Activated naive CD8-positive, alpha-beta T cell treated with anti-CD3 and anti-CD28 coated beads, Interleukin-2, amount 50 U/mL, for 24 hours (primary cell): Measurements from ENCODE around the gene HOXB7.

Experiments
- ATAC-seq: fragments of 150-1000 bp; cut with Tn5 transposase; one replicate; pipeline ENCODE4 v1.10.0; 2021
- DNase-seq: peaks from one replicate; pipeline ENCODE4 v3.0.0; 2021
- H3K27ac Mint-ChIP-seq: one replicate; pipeline ENCODE4 v1.8.0; 2021; ENCODE audit warnings: mild to moderate bottlenecking, mixed read lengths
- H3K27me3 Mint-ChIP-seq: one replicate; pipeline ENCODE4 v1.8.0; 2021; ENCODE audit warnings: mixed read lengths
- H3K36me3 Mint-ChIP-seq: one replicate; pipeline ENCODE4 v1.8.0; 2021; ENCODE audit warnings: low read depth, mixed read lengths
- H3K4me1 Mint-ChIP-seq: one replicate; pipeline ENCODE4 v1.8.0; 2021; ENCODE audit warnings: mixed read lengths
- H3K4me3 Mint-ChIP-seq: one replicate; pipeline ENCODE4 v1.8.0; 2021; ENCODE audit warnings: mild to moderate bottlenecking, moderate library complexity, mixed read lengths
- H3K9me3 Mint-ChIP-seq: one replicate; pipeline ENCODE4 v1.8.0; 2021; ENCODE audit warnings: mixed read lengths

Gene HOXB7

DNA sequence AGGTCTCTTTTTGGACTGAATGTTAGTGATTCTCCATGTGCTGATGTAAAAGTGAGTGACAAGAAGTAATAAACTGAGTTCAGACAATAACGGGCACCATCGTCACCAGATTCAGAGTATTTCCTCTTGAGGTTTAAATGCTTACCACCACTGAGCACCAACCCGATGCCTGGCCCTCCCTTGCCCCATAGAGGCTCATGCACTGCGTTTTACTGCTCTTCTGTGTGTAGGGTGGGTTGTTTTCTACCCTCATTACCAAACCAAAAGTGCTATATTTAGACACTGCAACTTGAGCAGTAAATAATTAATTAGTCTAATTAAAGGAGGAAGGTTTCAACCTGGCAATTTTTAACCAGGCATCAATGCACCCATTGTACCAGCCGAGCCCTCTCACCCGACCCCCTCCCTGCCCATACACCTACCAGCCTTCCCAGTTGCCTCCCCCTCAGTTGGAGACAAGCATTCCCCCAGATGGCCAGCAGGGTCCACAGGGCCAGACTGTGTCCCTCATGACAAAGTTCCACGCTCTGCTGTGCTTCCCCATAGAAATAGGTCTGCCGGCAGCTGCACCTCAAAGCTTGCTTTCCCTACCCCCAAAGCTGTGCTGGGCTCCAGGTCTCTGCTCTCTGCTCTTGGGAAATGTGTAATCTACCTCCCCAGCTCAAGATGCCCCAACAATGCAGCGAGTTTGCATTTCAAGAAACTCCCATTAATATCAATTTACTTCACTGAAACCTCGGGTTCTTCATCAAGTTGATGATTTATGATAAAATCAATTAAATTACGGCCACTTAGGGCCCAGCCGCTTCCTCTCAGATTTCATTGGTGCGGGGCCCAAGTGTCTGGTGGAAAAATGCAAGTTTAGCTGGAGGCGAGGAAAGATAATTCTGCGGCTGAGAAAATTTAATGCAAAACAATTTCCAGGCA lies 48.7 kb downstream of the HOXB7 start:
- Mint-ChIP-seq H3K9me3 (no peaks in the 10 kb centered on the region), H3K27ac (no peak overlapping the region)

DNA sequence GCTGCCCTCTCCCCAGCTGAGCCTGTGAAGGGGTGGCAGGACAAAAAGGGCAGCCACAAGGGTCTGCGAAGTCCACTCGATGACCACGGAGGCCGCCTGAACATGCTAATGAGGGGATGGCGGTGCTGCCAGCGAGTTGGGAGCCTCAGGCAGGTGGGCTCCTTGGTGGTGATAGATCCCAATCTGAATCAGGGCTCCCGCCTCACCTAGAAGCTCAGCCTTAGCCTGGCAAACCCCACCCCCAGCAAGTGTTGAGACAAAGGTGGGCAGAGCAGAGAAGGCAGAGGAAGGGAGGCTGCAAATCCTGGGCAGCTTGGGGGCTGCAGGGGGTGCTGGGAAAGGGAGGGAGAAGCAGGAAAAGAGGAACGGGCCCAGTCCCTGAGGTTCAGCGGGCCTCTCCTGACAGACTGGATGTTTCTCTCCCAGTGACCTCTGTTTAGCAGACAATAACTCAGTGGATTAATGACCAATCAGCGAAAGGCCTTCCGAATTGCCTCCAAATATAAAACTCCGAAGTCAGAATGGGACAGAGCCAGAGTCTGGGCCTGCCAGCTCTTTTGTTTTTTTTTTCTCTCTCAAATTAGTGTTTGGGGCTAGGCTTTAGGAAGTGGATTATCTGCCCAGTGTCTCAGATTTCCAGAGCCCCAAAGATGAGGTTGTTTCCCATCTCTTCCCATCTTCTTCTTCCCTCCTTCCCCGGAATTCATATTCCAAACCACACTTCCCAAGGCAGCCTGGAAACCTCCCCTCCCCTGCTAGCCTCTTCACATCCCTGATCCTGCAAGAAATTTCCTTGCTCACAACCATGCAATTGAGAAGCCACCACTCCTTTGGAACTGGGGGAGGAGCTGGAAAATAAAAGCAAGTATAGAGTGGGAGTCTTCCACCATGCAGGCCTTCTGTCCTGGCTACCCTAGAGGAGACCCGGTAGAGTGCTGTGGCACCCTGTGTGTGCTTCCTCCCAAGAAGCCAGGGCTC lies 50.7 kb downstream of the HOXB7 start:
- peaks cover 6% of the 10 kb centered on the region for H3K4me1 Mint-ChIP-seq
- H3K27me3 Mint-ChIP-seq: peaks cover 51% of the 10 kb centered on the region
- H3K9me3 Mint-ChIP-seq: no peaks in the 10 kb centered on the region
- no peak for ATAC-seq
- DNase-seq: no peak
- no peak overlapping the region for H3K4me3 Mint-ChIP-seq
- H3K27ac Mint-ChIP-seq: no peak overlapping the region
- H3K36me3 Mint-ChIP-seq: no peaks in the 10 kb centered on the region

More for the DNA sequence above, 48.7 kb downstream of the HOXB7 start:
- no peak overlapping the region for H3K4me3 Mint-ChIP-seq
- no peak for DNase-seq
- no peaks in the 10 kb centered on the region for H3K36me3 Mint-ChIP-seq
- H3K27me3 Mint-ChIP-seq: peaks cover 35% of the 10 kb centered on the region
- H3K4me1 Mint-ChIP-seq: no peaks in the 10 kb centered on the region
- no peak for ATAC-seq

DNA sequence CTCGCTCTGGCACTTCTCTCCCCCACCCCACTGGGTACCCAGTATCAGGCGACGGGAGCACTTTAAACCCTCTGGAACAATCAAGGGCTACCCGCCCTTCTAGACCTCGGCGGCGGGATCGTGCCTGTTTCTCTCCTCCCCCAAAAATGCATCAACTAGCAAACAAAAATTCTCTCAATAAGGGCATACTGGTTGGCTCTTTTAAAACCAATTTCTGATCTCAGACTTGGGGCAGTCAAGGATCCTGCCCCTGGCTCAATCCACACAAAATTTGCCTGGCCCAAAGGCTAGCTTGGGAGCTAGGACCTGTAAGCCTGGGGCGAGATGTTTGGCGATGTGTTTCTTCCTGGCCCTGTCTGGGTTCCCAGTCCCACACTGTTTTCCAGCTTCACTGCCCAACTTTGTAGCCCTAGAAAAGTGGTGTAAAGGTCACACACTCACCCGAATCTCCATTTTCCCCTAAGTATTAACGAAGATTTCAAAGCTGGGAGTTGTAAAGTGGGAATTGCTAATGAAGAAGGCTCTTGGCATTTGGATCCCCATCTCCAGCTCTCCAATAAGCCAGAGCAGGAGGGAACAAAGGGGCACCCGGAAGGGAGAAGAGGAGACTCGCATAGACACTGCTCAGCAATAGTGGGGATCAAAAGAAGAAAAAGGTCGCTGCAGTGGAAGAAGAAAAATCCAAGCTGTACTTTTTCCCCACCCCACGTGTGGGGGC lies 51.5 kb downstream of the HOXB7 start:
- Mint-ChIP-seq H3K4me1 (peaks cover 9% of the 10 kb centered on the region), H3K4me3 (no peak overlapping the region), H3K27ac (no peak overlapping the region), H3K27me3 (peaks cover 50% of the 10 kb centered on the region), H3K36me3 (no peaks in the 10 kb centered on the region), H3K9me3 (no peaks in the 10 kb centered on the region)
- no peak for DNase-seq
- ATAC-seq: no peak

DNA sequence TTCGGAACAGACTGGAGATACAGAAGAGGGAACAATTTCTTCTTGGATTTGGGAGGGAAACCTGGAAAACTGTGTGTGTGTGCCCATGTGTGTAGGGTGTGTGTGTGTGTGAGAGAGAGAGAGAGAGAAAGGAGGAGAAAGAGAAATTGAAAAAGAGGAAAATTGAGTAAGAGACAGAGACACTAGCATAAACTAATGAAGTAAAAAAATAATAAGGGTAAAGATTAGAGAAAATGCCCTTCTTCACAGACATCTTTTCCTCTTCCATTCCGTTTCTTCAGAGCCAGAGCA lies 52.0 kb downstream of the HOXB7 start:
- Mint-ChIP-seq H3K4me1 (peaks cover 9% of the 10 kb centered on the region), H3K4me3 (no peak overlapping the region), H3K27me3 (peaks cover 51% of the 10 kb centered on the region), H3K36me3 (no peaks in the 10 kb centered on the region), H3K9me3 (no peaks in the 10 kb centered on the region), H3K27ac (no peak overlapping the region)
- DNase-seq (no peak), ATAC-seq (no peak)

DNA sequence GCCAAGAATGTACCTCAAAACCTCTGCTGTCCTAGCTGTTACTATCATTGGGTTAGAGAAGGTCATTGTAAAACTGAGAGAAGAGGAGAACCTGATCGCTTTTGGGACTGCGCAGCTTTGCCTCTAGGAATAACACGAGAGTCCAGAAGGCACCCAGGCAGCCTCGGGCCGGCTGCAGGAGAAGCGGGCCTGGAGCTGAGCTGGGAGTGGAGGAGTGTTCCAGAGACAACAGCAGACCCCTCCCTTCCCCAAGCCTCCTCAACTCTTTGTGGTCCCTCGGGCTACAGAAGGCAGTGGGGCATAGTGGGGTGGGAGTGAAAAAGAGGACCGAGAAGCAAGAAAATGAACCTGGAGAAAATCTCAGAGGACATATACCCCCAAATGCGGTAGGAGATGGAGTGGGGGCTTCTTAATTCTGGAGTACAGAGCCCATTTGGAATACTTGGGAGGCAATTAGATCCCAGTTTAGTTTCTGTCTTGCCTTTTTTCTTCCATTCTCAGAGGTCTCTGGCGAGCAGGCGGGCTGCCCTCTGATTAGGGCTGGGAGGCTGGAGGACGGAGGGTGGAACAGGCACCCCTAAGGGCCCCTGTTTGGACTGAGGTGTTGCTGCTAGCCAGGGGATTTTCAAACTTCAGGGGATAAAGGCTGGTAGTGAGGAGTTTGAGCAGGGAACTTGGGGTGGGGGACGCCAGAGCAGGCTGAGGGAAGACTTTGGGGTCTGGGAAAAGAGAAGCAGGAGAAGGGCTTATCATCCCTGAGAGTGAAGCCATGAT lies 52.6 kb downstream of the HOXB7 start:
- H3K27me3 Mint-ChIP-seq: peaks cover 47% of the 10 kb centered on the region
- no peak overlapping the region for H3K4me3 Mint-ChIP-seq
- DNase-seq: no peak
- no peaks in the 10 kb centered on the region for H3K9me3 Mint-ChIP-seq
- H3K4me1 Mint-ChIP-seq: peaks cover 9% of the 10 kb centered on the region
- no peak overlapping the region for H3K27ac Mint-ChIP-seq
- H3K36me3 Mint-ChIP-seq: no peaks in the 10 kb centered on the region
- ATAC-seq: no peak
